GM12878 (cell line): ENCODE measurements around the gene LDB3.

Source experiments
- POLR2AphosphoS2 ChIP-seq: IDR thresholded peaks from 2 replicates; pipeline ENCODE4 v1.6.1; 2011; ENCODE audit warnings: low read depth, mild to moderate bottlenecking, low read length, improper control_type of control experiment, moderate library complexity
- POLR2AphosphoS5 ChIP-seq: IDR thresholded peaks from 2 replicates; pipeline ENCODE4 v1.6.1; 2011; ENCODE audit warnings: mild to moderate bottlenecking, low read length, inconsistent platforms
- SP1 ChIP-seq: IDR thresholded peaks from one replicate; pipeline ENCODE4 v1.6.1; 2011; ENCODE audit warnings: low read depth, low read length
- TF ChIP-seq, protein P1 (sequence below), 3 experiments: IDR thresholded peaks in 2 of 3; conservative IDR thresholded peaks in 1 of 3; 2 replicates each; pipeline ENCODE4 v1.5.1; 2011; ENCODE audit warnings: low read depth in 3 of 3, low read length in 3 of 3, mild to moderate bottlenecking in 3 of 3, control low read depth in 2 of 3, moderate library complexity in 2 of 3, inconsistent platforms in 1 of 3, mixed read lengths in 1 of 3; ENCODE audit not compliant: control insufficient read depth in 2 of 3, insufficient read depth in 1 of 3; ENCODE audit errors: extremely low read depth in 1 of 3

DNA sequence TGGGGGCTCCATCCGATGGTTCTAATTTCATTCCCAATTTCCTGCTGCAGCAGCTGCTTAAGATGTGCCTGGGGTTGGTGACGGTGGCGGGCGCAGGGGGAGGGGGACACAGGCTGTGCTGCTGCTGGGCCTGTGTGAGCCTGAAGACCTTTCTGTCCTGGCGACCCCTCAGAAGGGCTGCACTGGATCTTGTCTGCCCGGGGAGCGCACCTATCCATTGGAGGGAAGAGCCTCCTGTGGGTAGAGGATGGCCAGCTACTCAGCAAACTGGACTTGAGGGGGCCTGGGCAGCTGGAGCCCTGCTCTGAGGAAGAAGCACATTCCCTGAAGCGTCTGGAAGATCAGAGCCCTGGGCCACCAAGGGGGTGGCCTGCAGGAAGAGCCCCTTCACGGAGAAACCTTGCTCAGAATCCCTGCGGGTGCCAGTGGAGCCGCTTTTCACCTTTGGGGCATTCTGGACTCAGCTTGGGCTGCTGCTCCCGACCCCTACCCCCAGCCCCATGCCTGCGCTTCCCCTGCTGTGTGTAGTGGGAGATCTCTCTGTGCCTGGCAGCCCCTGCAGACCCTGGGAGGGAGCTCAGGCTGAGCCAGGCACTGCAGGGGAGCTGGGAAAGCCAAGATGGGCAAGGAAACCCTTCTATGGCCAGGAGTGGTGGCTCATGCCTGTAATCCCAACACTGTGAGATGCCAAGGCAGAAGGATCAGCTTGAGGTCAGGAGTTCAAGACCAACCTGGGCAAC is 17.8 kb downstream of the LDB3 start:
- TF ChIP-seq SP1: no peak
- TF ChIP-seq, protein P1, sequence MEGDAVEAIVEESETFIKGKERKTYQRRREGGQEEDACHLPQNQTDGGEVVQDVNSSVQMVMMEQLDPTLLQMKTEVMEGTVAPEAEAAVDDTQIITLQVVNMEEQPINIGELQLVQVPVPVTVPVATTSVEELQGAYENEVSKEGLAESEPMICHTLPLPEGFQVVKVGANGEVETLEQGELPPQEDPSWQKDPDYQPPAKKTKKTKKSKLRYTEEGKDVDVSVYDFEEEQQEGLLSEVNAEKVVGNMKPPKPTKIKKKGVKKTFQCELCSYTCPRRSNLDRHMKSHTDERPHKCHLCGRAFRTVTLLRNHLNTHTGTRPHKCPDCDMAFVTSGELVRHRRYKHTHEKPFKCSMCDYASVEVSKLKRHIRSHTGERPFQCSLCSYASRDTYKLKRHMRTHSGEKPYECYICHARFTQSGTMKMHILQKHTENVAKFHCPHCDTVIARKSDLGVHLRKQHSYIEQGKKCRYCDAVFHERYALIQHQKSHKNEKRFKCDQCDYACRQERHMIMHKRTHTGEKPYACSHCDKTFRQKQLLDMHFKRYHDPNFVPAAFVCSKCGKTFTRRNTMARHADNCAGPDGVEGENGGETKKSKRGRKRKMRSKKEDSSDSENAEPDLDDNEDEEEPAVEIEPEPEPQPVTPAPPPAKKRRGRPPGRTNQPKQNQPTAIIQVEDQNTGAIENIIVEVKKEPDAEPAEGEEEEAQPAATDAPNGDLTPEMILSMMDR (IDR thresholded peaks at IDR 0.05 in 2 of 3, conservative IDR thresholded peaks at IDR 0.05 in 1 of 3; ENCODE audit: control insufficient read depth in 2 of 3, extremely low read depth in 1 of 3, insufficient read depth in 1 of 3, low read depth in 3 of 3, low read length in 3 of 3): no peak
- no peak for TF ChIP-seq POLR2AphosphoS5
- no peak for TF ChIP-seq POLR2AphosphoS2
